Left ventricle myocardium inferior (tissue), 1 donor: Measurements from ENCODE around the gene ANKS1B. TPM values are rescaled to one million over a fixed set of nuclear protein-coding genes. Genes with fewer than 3 reads are reported as not detected.

Experiments used
- DNase-seq: peaks from one replicate; pipeline ENCODE4 v3.0.0-alpha.2; 2020
- H3K27ac ChIP-seq: fragments of 200-600 bp; replicated peaks from 2 replicates; pipeline ENCODE4 v1.8.0; 2021
- H3K27me3 ChIP-seq: fragments of 200-600 bp; 2 replicates; pipeline ENCODE4 v1.8.0; 2021; ENCODE audit warnings: low read depth
- H3K36me3 ChIP-seq: fragments of 200-600 bp; 2 replicates; pipeline ENCODE4 v1.8.0; 2021
- H3K4me1 ChIP-seq: fragments of 200-600 bp; 2 replicates; pipeline ENCODE4 v1.8.0; 2021
- H3K4me3 ChIP-seq: fragments of 200-600 bp; 2 replicates; pipeline ENCODE4 v1.8.0; 2021; ENCODE audit warnings: mild to moderate bottlenecking, moderate library complexity
- H3K9me3 ChIP-seq: fragments of 200-600 bp; replicated peaks from 2 replicates; pipeline ENCODE4 v1.8.0; 2021
- CTCF ChIP-seq: fragments of 200-600 bp; IDR thresholded peaks from 2 replicates; pipeline ENCODE4 v1.8.0; 2021; ENCODE audit warnings: antibody characterized with exemption, mild to moderate bottlenecking, borderline replicate concordance
- intact Hi-C: fragments of 100-400 bp; cut with micrococcal nuclease; formaldehyde crosslinking; loops from one replicate; pipeline ENCODE4 v1.11.0; 2022
- total RNA-seq: library from RNA; stranded (reverse); fragmentation: NEBNext Ultra II Directional; extraction: Animal tissue kit (Norgen Biotek cat#: 25700); gene quantifications from one replicate; pipeline ENCODE4 v1.2.1, GENCODE V29; 2021
- donor health status: DM: no; HTN: yes; CAD: no; lungs with severe emphysema.

The ANKS1B gene
- total RNA-seq, 1 donor from 2014 or later = 1.6 TPM

- intact Hi-C loops = no loop called here
- Histone ChIP-seq H3K27ac (no peak overlapping the region), H3K4me1 (no peaks in the 10 kb centered on the region), H3K9me3 (peaks cover 17% of the 10 kb centered on the region), H3K36me3 (no peaks in the 10 kb centered on the region), H3K27me3 (no peaks in the 10 kb centered on the region), H3K4me3 (no peak overlapping the region)
- no peak for DNase-seq
- no peak for TF ChIP-seq CTCF
Observed at GRCh38 chr12:99119943-99120342, 864.8 kb downstream of the ANKS1B start.

GRCh38 chr12:99119449-99119848 is 865.3 kb downstream of the ANKS1B start:
- Histone ChIP-seq H3K4me3 (no peak overlapping the region), H3K9me3 (peaks cover 17% of the 10 kb centered on the region), H3K36me3 (no peaks in the 10 kb centered on the region), H3K27me3 (no peaks in the 10 kb centered on the region), H3K4me1 (no peaks in the 10 kb centered on the region), H3K27ac (no peak overlapping the region)
- intact Hi-C loops = no loop called here
- TF ChIP-seq CTCF = no peak
- DNase-seq = no peak

- no peaks in the 10 kb centered on the region for H3K27me3 ChIP-seq
- no peak overlapping the region for H3K27ac ChIP-seq
- intact Hi-C loops = no loop called here
- no peaks in the 10 kb centered on the region for H3K36me3 ChIP-seq
- DNase-seq = no peak
- H3K4me3 ChIP-seq = no peak overlapping the region
- H3K9me3 ChIP-seq = peaks cover 13% of the 10 kb centered on the region
- no peak for TF ChIP-seq CTCF
- H3K4me1 ChIP-seq = no peaks in the 10 kb centered on the region
Observed at GRCh38 chr12:99111600-99111999, 873.1 kb downstream of the ANKS1B start.

- DNase-seq = no peak
- H3K27me3 ChIP-seq = no peaks in the 10 kb centered on the region
- H3K27ac ChIP-seq = no peak overlapping the region
- H3K9me3 ChIP-seq = peaks cover 6% of the 10 kb centered on the region
- TF ChIP-seq CTCF = no peak
- H3K36me3 ChIP-seq = no peaks in the 10 kb centered on the region
- H3K4me3 ChIP-seq = no peak overlapping the region
- H3K4me1 ChIP-seq = no peaks in the 10 kb centered on the region
- intact Hi-C loops = no loop called here
Observed at GRCh38 chr12:99110868-99111267, 873.9 kb downstream of the ANKS1B start.

- H3K4me1 ChIP-seq = no peaks in the 10 kb centered on the region
- H3K36me3 ChIP-seq = no peaks in the 10 kb centered on the region
- H3K4me3 ChIP-seq = no peak overlapping the region
- H3K9me3 ChIP-seq = peaks cover 3% of the 10 kb centered on the region
- intact Hi-C loops = no loop called here
- TF ChIP-seq CTCF = no peak
- DNase-seq = no peak
- no peaks in the 10 kb centered on the region for H3K27me3 ChIP-seq
- no peak overlapping the region for H3K27ac ChIP-seq
Observed at GRCh38 chr12:99110212-99110611, 874.5 kb downstream of the ANKS1B start.

GRCh38 chr12:99108924-99109323 is 875.8 kb downstream of the ANKS1B start:
- intact Hi-C loops = no loop called here
- H3K4me1 ChIP-seq = no peaks in the 10 kb centered on the region
- H3K4me3 ChIP-seq = no peak overlapping the region
- no peaks in the 10 kb centered on the region for H3K27me3 ChIP-seq
- no peaks in the 10 kb centered on the region for H3K36me3 ChIP-seq
- no peak for TF ChIP-seq CTCF
- H3K27ac ChIP-seq = no peak overlapping the region
- no peaks in the 10 kb centered on the region for H3K9me3 ChIP-seq
- no peak for DNase-seq
